ENCODE data around the gene FOXP3.

- TF ChIP-seq EZH2 (IDR thresholded peaks at IDR 0.05) (no peak), POLR2A (IDR thresholded peaks at IDR 0.05; ENCODE audit: borderline replicate concordance, extremely low read depth, insufficient read depth, insufficient read length) (no peak), SRF (IDR thresholded peaks at IDR 0.05; ENCODE audit: low read depth) (no peak), JUND (IDR thresholded peaks at IDR 0.05) (no peak), POLR2AphosphoS5 (IDR thresholded peaks at IDR 0.05; ENCODE audit: low read depth, low read length) (no peak), CTCF (IDR thresholded peaks at IDR 0.05 in 2 of 3, conservative IDR thresholded peaks at IDR 0.05 in 1 of 3; ENCODE audit: borderline replicate concordance in 1 of 3, insufficient read depth in 1 of 3, low read depth in 2 of 3, low read length in 2 of 3) (no peak), SIN3A (IDR thresholded peaks at IDR 0.05; ENCODE audit: low read depth) (no peak), CEBPB (IDR thresholded peaks at IDR 0.05; ENCODE audit: low read depth) (no peak), EGR1 (IDR thresholded peaks at IDR 0.05; ENCODE audit: low read depth) (no peak)
Measured at GRCh38 chrX:49242545-49243066, 21.9 kb downstream of the FOXP3 start.

Measured in HCT116 (cell line).